ACC112 (cell line): Measurements from ENCODE around the gene NRF1.

Source experiments
- H2AFZ ChIP-seq: fragments of 200-600 bp; sonication (generic); one replicate; pipeline ENCODE4 v1.6.0; 2017; ENCODE audit warnings: antibody characterized with exemption, low read length; ENCODE audit not compliant: unreplicated experiment
- H3K27ac ChIP-seq: fragments of 200-600 bp; sonication (generic); 2 replicates; pipeline ENCODE4 v1.5.1; 2014; ENCODE audit warnings: low read depth, mild to moderate bottlenecking, antibody characterized with exemption, low read length, moderate library complexity
- H3K27me3 ChIP-seq: fragments of 200-600 bp; sonication (generic); 2 replicates; pipeline ENCODE4 v1.6.1; 2014; ENCODE audit warnings: mild to moderate bottlenecking, antibody characterized with exemption, low read length, moderate library complexity, mixed read lengths; ENCODE audit not compliant: insufficient read depth
- H3K36me3 ChIP-seq: fragments of 200-600 bp; sonication (generic); 2 replicates; pipeline ENCODE4 v1.6.1; 2016; ENCODE audit warnings: mild to moderate bottlenecking, antibody characterized with exemption, low read length, moderate library complexity, mixed read lengths; ENCODE audit not compliant: insufficient read depth
- H3K4me1 ChIP-seq: fragments of 200-600 bp; sonication (generic); one replicate; pipeline ENCODE4 v1.6.1; 2016; ENCODE audit warnings: low read length, mixed read lengths; ENCODE audit not compliant: insufficient read depth, unreplicated experiment, control insufficient read depth
- H3K4me3 ChIP-seq: fragments of 200-600 bp; sonication (generic); 2 replicates; pipeline ENCODE4 v1.5.1; 2014; ENCODE audit warnings: mild to moderate bottlenecking, low read depth, low read length
- H3K79me2 ChIP-seq: fragments of 200-600 bp; sonication (generic); one replicate; pipeline ENCODE4 v1.6.0; 2016; ENCODE audit warnings: low read length; ENCODE audit not compliant: control insufficient read depth, unreplicated experiment, insufficient read depth

NRF1 gene

GRCh38 chr7:129782818-129783583 lies 171.5 kb downstream of the NRF1 start:
- H3K27ac ChIP-seq = no peak overlapping the region
- no peaks in the 10 kb centered on the region for H3K4me1 ChIP-seq
- peak overlapping the region; percentile 12 for H3K4me3 ChIP-seq
- peaks cover 84% of the 10 kb centered on the region for H3K27me3 ChIP-seq
- H3K36me3 ChIP-seq = no peaks in the 10 kb centered on the region
- H2AFZ ChIP-seq = no peak overlapping the region
- no peaks in the 10 kb centered on the region for H3K79me2 ChIP-seq

DNA sequence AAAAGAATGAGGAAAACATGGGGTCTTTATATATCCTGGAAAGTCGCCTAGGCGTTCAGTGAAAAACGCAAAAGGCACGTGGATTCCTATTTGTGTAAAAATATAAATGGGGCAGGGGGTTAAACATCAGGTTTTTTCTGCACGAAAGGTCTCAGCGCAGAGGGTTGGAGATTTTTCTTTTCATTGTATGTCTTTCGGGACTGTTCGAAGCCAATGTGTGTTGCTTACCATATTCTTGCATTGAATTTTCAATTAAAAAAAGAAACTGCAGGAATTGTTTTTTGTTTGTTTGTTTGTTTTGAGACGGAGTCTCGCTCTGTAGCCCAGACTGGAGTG lies 172.0 kb downstream of the NRF1 start:
- H3K4me3 ChIP-seq = peak overlapping the region; percentile 12
- H3K4me1 ChIP-seq = no peaks in the 10 kb centered on the region
- H3K27ac ChIP-seq = no peak overlapping the region
- H3K36me3 ChIP-seq = no peaks in the 10 kb centered on the region
- no peaks in the 10 kb centered on the region for H3K79me2 ChIP-seq
- peaks cover 79% of the 10 kb centered on the region for H3K27me3 ChIP-seq
- H2AFZ ChIP-seq = no peak overlapping the region

DNA sequence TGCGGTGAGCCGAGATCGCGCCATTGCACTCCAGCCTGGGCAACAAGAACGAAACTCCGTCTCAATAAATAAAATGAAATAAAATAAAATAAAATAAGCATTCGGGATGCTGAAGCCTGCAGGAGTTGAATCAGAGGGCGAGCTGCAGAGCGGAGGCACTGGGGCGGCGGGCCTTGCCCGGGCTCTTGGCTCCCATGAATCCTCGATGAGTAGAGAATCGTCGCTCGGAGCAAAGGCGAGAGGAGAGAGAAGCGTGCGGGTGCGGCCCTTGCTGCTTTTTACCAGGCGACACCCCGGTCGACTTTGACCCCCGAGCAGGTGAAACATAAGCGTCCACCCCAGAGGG lies 172.9 kb downstream of the NRF1 start:
- Histone ChIP-seq H3K4me3 (no peak overlapping the region), H3K79me2 (no peaks in the 10 kb centered on the region), H3K4me1 (no peaks in the 10 kb centered on the region), H2AFZ (no peak overlapping the region), H3K36me3 (no peaks in the 10 kb centered on the region), H3K27me3 (peaks cover 70% of the 10 kb centered on the region), H3K27ac (no peak overlapping the region)

- no peak overlapping the region for H3K4me3 ChIP-seq
Measured at GRCh38 chr7:129784783-129785684, 173.5 kb downstream of the NRF1 start.

GRCh38 chr7:129785685-129786514 lies 174.4 kb downstream of the NRF1 start:
- Histone ChIP-seq H3K27ac (no peak overlapping the region), H3K36me3 (no peaks in the 10 kb centered on the region), H3K27me3 (peaks cover 55% of the 10 kb centered on the region), H2AFZ (no peak overlapping the region), H3K4me1 (no peaks in the 10 kb centered on the region), H3K4me3 (no peak overlapping the region), H3K79me2 (no peaks in the 10 kb centered on the region)

More at GRCh38 chr7:129784783-129785684, 173.5 kb downstream of the NRF1 start:
- Histone ChIP-seq H3K27me3 (peaks cover 64% of the 10 kb centered on the region), H3K4me1 (no peaks in the 10 kb centered on the region), H3K27ac (no peak overlapping the region), H3K79me2 (no peaks in the 10 kb centered on the region), H3K36me3 (no peaks in the 10 kb centered on the region), H2AFZ (no peak overlapping the region)

- Histone ChIP-seq H2AFZ (no peak overlapping the region), H3K27me3 (peaks cover 44% of the 10 kb centered on the region), H3K36me3 (no peaks in the 10 kb centered on the region), H3K79me2 (no peaks in the 10 kb centered on the region), H3K4me3 (no peak overlapping the region), H3K4me1 (no peaks in the 10 kb centered on the region), H3K27ac (no peak overlapping the region)
Measured at GRCh38 chr7:129786825-129787563, 175.5 kb downstream of the NRF1 start.

GRCh38 chr7:129789000-129789399 lies 177.5 kb downstream of the NRF1 start:
- no peak overlapping the region for H3K4me3 ChIP-seq
- no peaks in the 10 kb centered on the region for H3K4me1 ChIP-seq
- H3K36me3 ChIP-seq = no peaks in the 10 kb centered on the region
- no peaks in the 10 kb centered on the region for H3K79me2 ChIP-seq
- no peak overlapping the region for H3K27ac ChIP-seq
- H2AFZ ChIP-seq = no peak overlapping the region
- peaks cover 25% of the 10 kb centered on the region for H3K27me3 ChIP-seq

DNA sequence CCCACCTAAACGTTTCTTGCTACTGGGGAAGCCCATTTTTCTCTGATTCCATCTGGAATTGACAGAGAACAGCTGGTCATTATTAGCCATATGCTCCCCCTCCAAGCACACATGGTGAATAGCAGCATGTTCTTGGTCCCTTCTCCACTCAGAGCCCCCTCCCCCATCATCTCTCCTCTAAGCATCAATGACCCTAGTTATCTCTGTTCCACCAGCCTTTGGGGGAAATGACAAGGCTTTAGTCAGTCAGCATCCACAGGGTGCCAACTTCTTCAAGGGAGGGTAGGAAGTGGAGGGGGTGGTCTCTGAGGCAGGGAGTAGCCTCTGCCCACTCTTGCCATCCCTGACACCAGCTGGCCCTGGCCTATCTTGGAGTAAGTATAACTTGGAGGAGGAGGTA lies 178.1 kb downstream of the NRF1 start:
- Histone ChIP-seq H3K27me3 (peaks cover 18% of the 10 kb centered on the region), H3K4me1 (no peaks in the 10 kb centered on the region)

GRCh38 chr7:129790136-129790535 lies 178.6 kb downstream of the NRF1 start:
- Histone ChIP-seq H3K36me3 (no peaks in the 10 kb centered on the region), H3K27me3 (peaks cover 13% of the 10 kb centered on the region), H3K79me2 (no peaks in the 10 kb centered on the region), H3K4me3 (no peak overlapping the region), H3K4me1 (no peaks in the 10 kb centered on the region), H2AFZ (no peak overlapping the region), H3K27ac (no peak overlapping the region)

More for the DNA sequence above, 178.1 kb downstream of the NRF1 start:
- no peaks in the 10 kb centered on the region for H3K36me3 ChIP-seq
- no peak overlapping the region for H3K27ac ChIP-seq
- H2AFZ ChIP-seq = no peak overlapping the region
- no peaks in the 10 kb centered on the region for H3K79me2 ChIP-seq
- no peak overlapping the region for H3K4me3 ChIP-seq

- no peak overlapping the region for H2AFZ ChIP-seq
Measured at GRCh38 chr7:129792721-129793120, 181.2 kb downstream of the NRF1 start.

More at GRCh38 chr7:129792721-129793120, 181.2 kb downstream of the NRF1 start:
- Histone ChIP-seq H3K4me3 (no peak overlapping the region), H3K27ac (no peak overlapping the region), H3K27me3 (no peaks in the 10 kb centered on the region), H3K36me3 (no peaks in the 10 kb centered on the region), H3K79me2 (no peaks in the 10 kb centered on the region), H3K4me1 (no peaks in the 10 kb centered on the region)
